ENCODE data around the gene RFX3. TPM values are rescaled to one million over a fixed set of nuclear protein-coding genes. Genes with fewer than 3 reads are reported as not detected.

Gene RFX3
- total RNA-seq, 1 experiment from 2014 or later = 5.7 TPM

DNA sequence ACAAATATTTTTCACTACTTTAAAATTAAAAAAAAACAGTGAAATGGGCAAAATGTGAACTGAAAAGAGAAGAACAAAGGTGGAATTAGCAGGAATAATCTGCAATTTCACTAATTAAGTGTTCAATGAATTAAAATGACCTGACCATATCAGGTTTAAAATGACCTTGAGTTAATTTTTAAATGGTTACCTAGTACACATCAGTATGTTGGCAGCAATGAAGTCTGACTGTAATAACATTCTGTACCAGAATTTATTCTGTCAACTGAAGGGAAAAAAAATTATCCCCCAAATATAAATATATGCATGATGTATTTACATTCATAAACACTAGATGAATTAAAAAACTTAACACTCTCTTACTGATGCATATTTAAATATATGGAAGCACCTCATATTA is 165.6 kb downstream of the RFX3 start:
- Histone ChIP-seq H3K9me3 (ENCODE audit: control insufficient read depth, insufficient read depth, low read depth, low read length) (no peaks in the 10 kb centered on the region), H3K4me3 (ENCODE audit: low read depth in 2 of 2, low read length in 2 of 2) (no peak overlapping the region), H3K4me1 (ENCODE audit: control insufficient read depth, insufficient read depth, low read length) (no peaks in the 10 kb centered on the region), H3K27me3 (ENCODE audit: control insufficient read depth, insufficient read depth, low read length) (no peaks in the 10 kb centered on the region), H3K36me3 (ENCODE audit: control insufficient read depth, insufficient read depth, low read length) (no peaks in the 10 kb centered on the region), H3K27ac (ENCODE audit: low read length) (no peak overlapping the region)
- DNase-seq (ENCODE audit: low read depth, low spot score) = no peak
- BruUV-seq (replicated peaks) = no TSS peak
- in situ Hi-C loops (cut with HindIII; ENCODE audit: low pct_unique_long_range_greater_than_20kb, low sequenced_read_pairs) = no loop called here
- ATAC-seq = no peak
- CTCF ChIA-PET = no interaction called here
- intact Hi-C loops (cut with micrococcal nuclease; ENCODE audit: unreplicated experiment) = no loop called here
- POLR2A ChIA-PET = no interaction called here
- TF ChIP-seq POLR2AphosphoS5 (IDR thresholded peaks at IDR 0.05; ENCODE audit: low read depth, low read length) (no peak), TCF7L2 (IDR thresholded peaks at IDR 0.05; ENCODE audit: low read depth, low read length) (no peak), SIN3A (IDR thresholded peaks at IDR 0.05; ENCODE audit: borderline replicate concordance, insufficient read depth, low read depth, low read length) (no peak)
- TF ChIP-seq, protein P1, sequence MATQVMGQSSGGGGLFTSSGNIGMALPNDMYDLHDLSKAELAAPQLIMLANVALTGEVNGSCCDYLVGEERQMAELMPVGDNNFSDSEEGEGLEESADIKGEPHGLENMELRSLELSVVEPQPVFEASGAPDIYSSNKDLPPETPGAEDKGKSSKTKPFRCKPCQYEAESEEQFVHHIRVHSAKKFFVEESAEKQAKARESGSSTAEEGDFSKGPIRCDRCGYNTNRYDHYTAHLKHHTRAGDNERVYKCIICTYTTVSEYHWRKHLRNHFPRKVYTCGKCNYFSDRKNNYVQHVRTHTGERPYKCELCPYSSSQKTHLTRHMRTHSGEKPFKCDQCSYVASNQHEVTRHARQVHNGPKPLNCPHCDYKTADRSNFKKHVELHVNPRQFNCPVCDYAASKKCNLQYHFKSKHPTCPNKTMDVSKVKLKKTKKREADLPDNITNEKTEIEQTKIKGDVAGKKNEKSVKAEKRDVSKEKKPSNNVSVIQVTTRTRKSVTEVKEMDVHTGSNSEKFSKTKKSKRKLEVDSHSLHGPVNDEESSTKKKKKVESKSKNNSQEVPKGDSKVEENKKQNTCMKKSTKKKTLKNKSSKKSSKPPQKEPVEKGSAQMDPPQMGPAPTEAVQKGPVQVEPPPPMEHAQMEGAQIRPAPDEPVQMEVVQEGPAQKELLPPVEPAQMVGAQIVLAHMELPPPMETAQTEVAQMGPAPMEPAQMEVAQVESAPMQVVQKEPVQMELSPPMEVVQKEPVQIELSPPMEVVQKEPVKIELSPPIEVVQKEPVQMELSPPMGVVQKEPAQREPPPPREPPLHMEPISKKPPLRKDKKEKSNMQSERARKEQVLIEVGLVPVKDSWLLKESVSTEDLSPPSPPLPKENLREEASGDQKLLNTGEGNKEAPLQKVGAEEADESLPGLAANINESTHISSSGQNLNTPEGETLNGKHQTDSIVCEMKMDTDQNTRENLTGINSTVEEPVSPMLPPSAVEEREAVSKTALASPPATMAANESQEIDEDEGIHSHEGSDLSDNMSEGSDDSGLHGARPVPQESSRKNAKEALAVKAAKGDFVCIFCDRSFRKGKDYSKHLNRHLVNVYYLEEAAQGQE (IDR thresholded peaks at IDR 0.05; ENCODE audit: insufficient read depth in 1 of 2, low read depth in 2 of 2, low read length in 1 of 2) = no peak
- TF ChIP-seq, protein P2, sequence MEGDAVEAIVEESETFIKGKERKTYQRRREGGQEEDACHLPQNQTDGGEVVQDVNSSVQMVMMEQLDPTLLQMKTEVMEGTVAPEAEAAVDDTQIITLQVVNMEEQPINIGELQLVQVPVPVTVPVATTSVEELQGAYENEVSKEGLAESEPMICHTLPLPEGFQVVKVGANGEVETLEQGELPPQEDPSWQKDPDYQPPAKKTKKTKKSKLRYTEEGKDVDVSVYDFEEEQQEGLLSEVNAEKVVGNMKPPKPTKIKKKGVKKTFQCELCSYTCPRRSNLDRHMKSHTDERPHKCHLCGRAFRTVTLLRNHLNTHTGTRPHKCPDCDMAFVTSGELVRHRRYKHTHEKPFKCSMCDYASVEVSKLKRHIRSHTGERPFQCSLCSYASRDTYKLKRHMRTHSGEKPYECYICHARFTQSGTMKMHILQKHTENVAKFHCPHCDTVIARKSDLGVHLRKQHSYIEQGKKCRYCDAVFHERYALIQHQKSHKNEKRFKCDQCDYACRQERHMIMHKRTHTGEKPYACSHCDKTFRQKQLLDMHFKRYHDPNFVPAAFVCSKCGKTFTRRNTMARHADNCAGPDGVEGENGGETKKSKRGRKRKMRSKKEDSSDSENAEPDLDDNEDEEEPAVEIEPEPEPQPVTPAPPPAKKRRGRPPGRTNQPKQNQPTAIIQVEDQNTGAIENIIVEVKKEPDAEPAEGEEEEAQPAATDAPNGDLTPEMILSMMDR (IDR thresholded peaks at IDR 0.05) = no peak

DNA sequence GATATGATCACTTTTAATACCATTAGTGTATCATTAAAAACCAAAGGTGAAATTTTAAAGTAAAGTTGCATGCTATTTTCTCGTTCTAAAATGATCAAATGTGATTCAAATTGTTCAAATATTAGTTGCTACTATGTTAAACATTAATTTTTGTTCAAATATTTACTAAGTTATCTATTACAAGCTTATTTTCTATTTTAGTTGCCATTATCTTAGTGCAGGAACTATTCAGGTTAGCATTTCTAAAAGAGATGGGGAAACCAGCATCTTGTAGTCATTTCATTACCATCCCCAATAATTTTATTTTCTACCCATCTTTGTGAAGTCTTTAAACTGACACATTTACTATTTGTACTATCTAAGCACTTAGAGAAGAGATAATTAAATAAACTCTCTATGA is 166.0 kb downstream of the RFX3 start:
- H3K4me1 ChIP-seq (ENCODE audit: control insufficient read depth, insufficient read depth, low read length) = no peaks in the 10 kb centered on the region
- in situ Hi-C loops (cut with HindIII; ENCODE audit: low pct_unique_long_range_greater_than_20kb, low sequenced_read_pairs) (no loop called here), intact Hi-C loops (cut with micrococcal nuclease; ENCODE audit: unreplicated experiment) (no loop called here)
- H3K36me3 ChIP-seq (ENCODE audit: control insufficient read depth, insufficient read depth, low read length) = no peaks in the 10 kb centered on the region
- H3K9me3 ChIP-seq (ENCODE audit: control insufficient read depth, insufficient read depth, low read depth, low read length) = no peaks in the 10 kb centered on the region
- no peaks in the 10 kb centered on the region for H3K27me3 ChIP-seq (ENCODE audit: control insufficient read depth, insufficient read depth, low read length)
- DNase-seq (ENCODE audit: low read depth, low spot score) (no peak), ATAC-seq (no peak)
- TF ChIP-seq, protein P1 (IDR thresholded peaks at IDR 0.05; ENCODE audit: insufficient read depth in 1 of 2, low read depth in 2 of 2, low read length in 1 of 2) = no peak
- TF ChIP-seq, protein P2 (IDR thresholded peaks at IDR 0.05) = no peak
- no peak overlapping the region for H3K4me3 ChIP-seq (ENCODE audit: low read depth in 2 of 2, low read length in 2 of 2)
- H3K27ac ChIP-seq (ENCODE audit: low read length) = no peak overlapping the region
- POLR2A ChIA-PET = no interaction called here
- no TSS peak for BruUV-seq (replicated peaks)
- CTCF ChIA-PET = no interaction called here

Data from Panc1 (cell line).